ENCODE data around the gene CITED2. TPM values are rescaled to one million over a fixed set of nuclear protein-coding genes. Genes with fewer than 3 reads are reported as not detected.

Gene CITED2
- total RNA-seq, 1 experiment from 2014 or later: 46.1 TPM

- no peaks in the 10 kb centered on the region for H4K20me1 ChIP-seq (ENCODE audit: insufficient read depth)
- no peak overlapping the region for H3K4me3 ChIP-seq (replicated peaks in 1 of 2; ENCODE audit: low read depth in 1 of 2, low read length in 2 of 2)
- no peak overlapping the region for H3K4me2 ChIP-seq (ENCODE audit: low read length)
- ChIA-PET RAD21 (ENCODE audit: low non-redundant PET in 1 of 2, low total read pairs in 2 of 2, uncharacterized antibody in 2 of 2, unreplicated experiment in 2 of 2) (no interaction called here), CTCF (no interaction called here), POLR2A (no interaction called here)
- no peak overlapping the region for H2AFZ ChIP-seq (ENCODE audit: low read depth, low read length, poor library complexity, severe bottlenecking)
- H3K36me3 ChIP-seq (ENCODE audit: control insufficient read depth in 1 of 2, insufficient read depth in 2 of 2, low read length in 2 of 2): peaks cover 4 to 8% of the 10 kb centered on the region in 2 experiments; a peak in 1 of 4 replicates
- no peaks in the 10 kb centered on the region for H3K9me2 ChIP-seq (ENCODE audit: insufficient read depth)
- peaks cover 9 to 15% of the 10 kb centered on the region in 2 experiments; a peak in 3 of 4 replicates for H3K4me1 ChIP-seq (ENCODE audit: control insufficient read depth in 1 of 2, insufficient read depth in 2 of 2, low read length in 2 of 2)
- ATAC-seq (no peak), DNase-seq (ENCODE audit: low read depth, low spot score) (no peak)
- H3K9me3 ChIP-seq (ENCODE audit: control insufficient read depth in 1 of 2, insufficient read depth in 1 of 2, low read depth in 1 of 2, low read length in 2 of 2): no peaks in the 10 kb centered on the region
- intact Hi-C loops (cut with micrococcal nuclease): loop anchor here (10.0 kb wide), 2 partner anchors 383 to 1363 kb away; partner anchors contain the start of gene REPS1
- H3K27ac ChIP-seq (ENCODE audit: low read depth, low read length): no peak overlapping the region
- TF ChIP-seq TCF7L2 (IDR thresholded peaks at IDR 0.05; ENCODE audit: borderline replicate concordance, extremely low read depth, insufficient read depth, insufficient read length) (no peak), MAX (IDR thresholded peaks at IDR 0.05) (no peak), ZFX (IDR thresholded peaks at IDR 0.05) (no peak), FOSL1 (IDR thresholded peaks at IDR 0.05; ENCODE audit: low read depth) (no peak), SIN3A (IDR thresholded peaks at IDR 0.05; ENCODE audit: low read depth) (no peak), ZNF274 (IDR thresholded peaks at IDR 0.05; ENCODE audit: low read depth, low read length) (no peak), CBX3 (IDR thresholded peaks at IDR 0.05; ENCODE audit: low read depth) (no peak), POLR2A (IDR thresholded peaks at IDR 0.05; ENCODE audit: borderline replicate concordance, extremely low read depth, insufficient read depth, insufficient read length) (no peak), CTCF (IDR thresholded peaks at IDR 0.05 in 2 of 3, conservative IDR thresholded peaks at IDR 0.05 in 1 of 3; ENCODE audit: borderline replicate concordance in 1 of 3, insufficient read depth in 1 of 3, low read depth in 2 of 3, low read length in 2 of 3) (no peak), POLR2AphosphoS5 (IDR thresholded peaks at IDR 0.05; ENCODE audit: low read depth, low read length) (no peak), REST (IDR thresholded peaks at IDR 0.05; ENCODE audit: low read depth) (no peak), JUND (IDR thresholded peaks at IDR 0.05) (no peak), SP1 (IDR thresholded peaks at IDR 0.05; ENCODE audit: low read depth) (no peak), EZH2phosphoT487 (IDR thresholded peaks at IDR 0.05; ENCODE audit: borderline replicate concordance) (no peak), CEBPB (IDR thresholded peaks at IDR 0.05; ENCODE audit: low read depth) (no peak), ZBTB33 (IDR thresholded peaks at IDR 0.05; ENCODE audit: extremely low read depth, insufficient replicate concordance, low read length) (no peak)
- no peak overlapping the region for H3K9ac ChIP-seq (ENCODE audit: low read length)
- H3K79me2 ChIP-seq (ENCODE audit: insufficient read depth, low read length): peaks cover 13% of the 10 kb centered on the region
- BruUV-seq (replicated peaks): no TSS peak
- no peaks in the 10 kb centered on the region for H3K27me3 ChIP-seq (ENCODE audit: insufficient read depth, low read length)
These were observed 6.6 kb downstream of the CITED2 start for GRCh38 chr6:139367810-139368351.

All from HCT116 (cell line).